Fibroblast of mammary gland (primary cell): ENCODE results near the gene LSS.

Experiments
- DNase-seq: peaks from one replicate; pipeline ENCODE4 v3.0.0-alpha.2; 2010; ENCODE audit warnings: low read depth
- H3K4me3 ChIP-seq: 2 replicates; pipeline ENCODE4 v1.5.1; 2011; ENCODE audit warnings: low read depth, mild to moderate bottlenecking, low read length, moderate library complexity; ENCODE audit not compliant: control insufficient read depth
- TF ChIP-seq, protein P1 (sequence below): conservative IDR thresholded peaks from 2 replicates; pipeline ENCODE4 v1.5.1; 2011; ENCODE audit warnings: low read depth, low read length, inconsistent platforms; ENCODE audit not compliant: control insufficient read depth, insufficient read depth

LSS gene

GRCh38 chr21:46228345-46229051 is at the start of gene LSS:
Gene LSS, minus strand, starts transcription at chr21:46228774. Its CDS starts 29 bp downstream, at chr21:46228745.
- TF ChIP-seq, protein P1, sequence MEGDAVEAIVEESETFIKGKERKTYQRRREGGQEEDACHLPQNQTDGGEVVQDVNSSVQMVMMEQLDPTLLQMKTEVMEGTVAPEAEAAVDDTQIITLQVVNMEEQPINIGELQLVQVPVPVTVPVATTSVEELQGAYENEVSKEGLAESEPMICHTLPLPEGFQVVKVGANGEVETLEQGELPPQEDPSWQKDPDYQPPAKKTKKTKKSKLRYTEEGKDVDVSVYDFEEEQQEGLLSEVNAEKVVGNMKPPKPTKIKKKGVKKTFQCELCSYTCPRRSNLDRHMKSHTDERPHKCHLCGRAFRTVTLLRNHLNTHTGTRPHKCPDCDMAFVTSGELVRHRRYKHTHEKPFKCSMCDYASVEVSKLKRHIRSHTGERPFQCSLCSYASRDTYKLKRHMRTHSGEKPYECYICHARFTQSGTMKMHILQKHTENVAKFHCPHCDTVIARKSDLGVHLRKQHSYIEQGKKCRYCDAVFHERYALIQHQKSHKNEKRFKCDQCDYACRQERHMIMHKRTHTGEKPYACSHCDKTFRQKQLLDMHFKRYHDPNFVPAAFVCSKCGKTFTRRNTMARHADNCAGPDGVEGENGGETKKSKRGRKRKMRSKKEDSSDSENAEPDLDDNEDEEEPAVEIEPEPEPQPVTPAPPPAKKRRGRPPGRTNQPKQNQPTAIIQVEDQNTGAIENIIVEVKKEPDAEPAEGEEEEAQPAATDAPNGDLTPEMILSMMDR: no peak
- peak within 1 kb of the TSS; percentile 85 for H3K4me3 ChIP-seq
- DNase-seq: peak; percentile 97

DNA sequence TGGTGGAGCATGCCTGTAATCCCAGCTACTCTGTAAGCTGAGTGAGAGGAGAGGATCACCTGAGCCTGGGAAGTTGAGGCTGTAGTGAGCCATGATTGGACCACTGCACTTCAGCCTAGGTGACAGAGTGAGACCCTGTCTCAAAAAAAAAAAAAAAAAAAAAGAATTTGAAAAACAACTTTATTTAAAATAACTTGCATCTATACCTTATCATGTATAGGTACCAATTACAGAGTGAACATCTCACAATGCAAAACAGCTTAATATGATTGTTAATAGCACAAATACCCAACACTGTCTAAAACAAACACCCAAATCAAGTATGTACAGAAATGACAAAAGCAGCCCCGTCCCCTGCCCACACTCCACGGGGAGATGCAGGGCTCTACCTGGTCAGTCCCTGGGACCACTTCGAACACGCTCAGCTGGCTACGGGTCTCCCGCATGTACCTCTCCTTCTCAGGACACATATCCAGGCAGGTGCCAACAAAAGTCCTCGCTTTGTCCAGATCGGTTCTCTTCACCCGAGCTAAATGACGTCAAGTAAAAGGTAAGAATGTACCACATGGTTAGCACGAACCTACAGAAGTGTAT is 46.3 kb upstream of the LSS start:
- DNase-seq: no peak
- no peak overlapping the region for H3K4me3 ChIP-seq
- TF ChIP-seq, protein P1: no peak

GRCh38 chr21:46273341-46273740 is 44.8 kb upstream of the LSS start:
- H3K4me3 ChIP-seq: no peak overlapping the region
- TF ChIP-seq, protein P1: no peak
- DNase-seq: no peak

GRCh38 chr21:46269466-46269865 is 40.9 kb upstream of the LSS start:
- no peak overlapping the region for H3K4me3 ChIP-seq
- DNase-seq: no peak
- TF ChIP-seq, protein P1: no peak

DNA sequence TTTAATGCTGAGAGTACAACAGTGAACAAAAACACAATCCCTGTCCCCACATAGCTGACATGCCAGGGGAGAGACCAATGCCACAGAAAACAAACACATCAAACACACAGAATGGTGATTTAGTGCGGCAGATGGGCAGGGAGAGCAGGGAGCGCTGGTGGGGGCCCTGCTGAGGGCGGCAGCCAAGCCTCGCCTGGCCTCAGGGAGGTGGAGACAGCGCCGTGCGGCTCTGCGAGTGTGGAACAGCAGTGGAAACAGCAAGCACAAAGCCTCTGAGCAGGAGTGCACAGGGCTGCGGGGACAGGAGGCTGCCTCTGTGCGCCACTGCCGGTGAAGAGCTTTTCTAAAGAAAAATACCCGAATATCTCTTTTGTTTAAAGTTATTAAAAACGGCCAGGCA is 39.8 kb upstream of the LSS start:
- DNase-seq: no peak
- TF ChIP-seq, protein P1: no peak
- no peak overlapping the region for H3K4me3 ChIP-seq

DNA sequence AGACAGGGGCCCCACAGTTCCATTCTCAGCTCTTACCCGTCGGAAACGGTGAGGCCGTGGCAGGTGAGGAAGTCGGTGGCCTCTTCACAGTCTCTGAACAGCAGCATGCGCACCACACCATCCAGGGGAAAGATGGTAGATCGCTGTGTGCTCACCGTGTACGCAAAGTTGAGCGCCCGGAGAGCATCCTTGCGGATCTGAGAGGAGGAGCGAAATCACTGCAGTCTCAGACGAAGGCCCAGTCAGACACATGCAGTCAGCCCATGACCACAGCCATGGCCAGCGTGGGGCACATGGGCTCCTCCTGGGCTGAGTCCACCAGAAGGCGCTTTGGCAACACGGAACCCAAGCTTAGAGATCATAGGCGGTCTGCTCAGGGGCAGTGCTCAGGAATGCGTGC is 38.4 kb upstream of the LSS start:
- no peak for DNase-seq
- TF ChIP-seq, protein P1: no peak
- H3K4me3 ChIP-seq: no peak overlapping the region
